IMR-90 (cell line): Measurements from ENCODE around the gene RUSC1. TPM values are rescaled to one million over a fixed set of nuclear protein-coding genes. Genes with fewer than 3 reads are reported as not detected.

Source experiments
- ATAC-seq: fragments of 200-7000 bp; cut with Tn5 transposase; 2 replicates; pipeline ENCODE4 v1.9.1; 2020; ENCODE audit warnings: low read depth, mild to moderate bottlenecking, moderate library complexity
- BruUV-seq: library from RNA; stranded (reverse); fragments of 400-500 nt; replicated peaks from 2 replicates; lab custom pipeline; 2021; lab: Mats Ljungman, UMichigan
- CTCF ChIA-PET: fragments of 300-600 bp; formaldehyde crosslinking; extraction: SDS; loops from one replicate; lab custom pipeline; 2021; ENCODE audit warnings: antibody characterized with exemption; lab: Yijun Ruan, JAX
- POLR2A ChIA-PET: fragments of 300-600 bp; sonication (Branson Sonifier 250); formaldehyde crosslinking; loops from one replicate; lab custom pipeline; 2022; ENCODE audit warnings: antibody characterized with exemption; ENCODE audit not compliant: unreplicated experiment; lab: Charles Lee
- DNase-seq: peaks from one replicate; pipeline ENCODE4 v3.0.0; 2013
- H2AFZ ChIP-seq: replicated peaks from 2 replicates; pipeline ENCODE3; 2013; ENCODE audit warnings: low read length, mild to moderate bottlenecking; ENCODE audit not compliant: poor library complexity
- H2AK5ac ChIP-seq: 2 replicates; pipeline ENCODE4 v1.6.1; 2013; ENCODE audit warnings: low read depth, low read length, inconsistent platforms
- H2AK9ac ChIP-seq: replicated peaks from 2 replicates; pipeline ENCODE3; 2013; ENCODE audit warnings: mild to moderate bottlenecking, low read depth, low read length, moderate library complexity; ENCODE audit not compliant: poor library complexity
- H2BK120ac ChIP-seq: 2 replicates; pipeline ENCODE4 v1.6.1; 2013; ENCODE audit warnings: low read depth, low read length, inconsistent platforms
- H2BK15ac ChIP-seq: 3 replicates; pipeline ENCODE4 v1.6.1; 2013; ENCODE audit warnings: low read depth, low read length, inconsistent platforms
- H2BK20ac ChIP-seq: 2 replicates; pipeline ENCODE4 v1.6.1; 2013; ENCODE audit warnings: low read depth, mild to moderate bottlenecking, inconsistent platforms, low read length, moderate library complexity
- H2BK5ac ChIP-seq: 2 replicates; pipeline ENCODE4 v1.6.1; 2013; ENCODE audit warnings: mild to moderate bottlenecking, low read depth, low read length, inconsistent platforms; ENCODE audit not compliant: poor library complexity, severe bottlenecking
- H3K14ac ChIP-seq: replicated peaks from 2 replicates; pipeline ENCODE4 v1.6.1; 2013; ENCODE audit warnings: low read depth, low read length, inconsistent platforms
- H3K18ac ChIP-seq: 2 replicates; pipeline ENCODE4 v1.6.1; 2013; ENCODE audit warnings: low read depth, low read length, control low read depth
- H3K23ac ChIP-seq: 2 replicates; pipeline ENCODE4 v1.6.1; 2013; ENCODE audit warnings: low read depth, low read length, inconsistent platforms
- H3K27ac ChIP-seq: 2 replicates; pipeline ENCODE4 v1.5.1; 2013; ENCODE audit warnings: mild to moderate bottlenecking, control low read depth, low read length; ENCODE audit not compliant: insufficient read depth
- H3K27me3 ChIP-seq: 2 replicates; pipeline ENCODE4 v1.6.1; 2013; ENCODE audit warnings: low read length; ENCODE audit not compliant: control insufficient read depth, insufficient read depth
- H3K36me3 ChIP-seq: 2 replicates; pipeline ENCODE4 v1.6.1; 2013; ENCODE audit warnings: low read length, mixed read lengths; ENCODE audit not compliant: control insufficient read depth, insufficient read depth
- H3K4ac ChIP-seq: 2 replicates; pipeline ENCODE4 v1.6.1; 2013; ENCODE audit warnings: low read depth, low read length, inconsistent platforms
- H3K4me1 ChIP-seq: 2 replicates; pipeline ENCODE4 v1.6.1; 2013; ENCODE audit warnings: low read length, mixed read lengths; ENCODE audit not compliant: control insufficient read depth, insufficient read depth
- H3K4me2 ChIP-seq: 2 replicates; pipeline ENCODE4 v1.6.1; 2013; ENCODE audit warnings: low read depth, mild to moderate bottlenecking, control low read depth, low read length, moderate library complexity
- H3K4me3 ChIP-seq: 2 replicates; pipeline ENCODE4 v1.5.1; 2013; ENCODE audit warnings: low read depth, mild to moderate bottlenecking, control low read depth, low read length, moderate library complexity; ENCODE audit not compliant: insufficient read depth
- H3K56ac ChIP-seq: 2 replicates; pipeline ENCODE4 v1.6.1; 2013; ENCODE audit warnings: low read length, inconsistent platforms; ENCODE audit not compliant: insufficient read depth; ENCODE audit errors: extremely low read depth
- H3K79me1 ChIP-seq, 2 experiments: 2 replicates each; pipeline ENCODE4 v1.6.1; 2013; ENCODE audit warnings: low read length in 2 of 2, inconsistent platforms in 1 of 2, low read depth in 1 of 2
- H3K9ac ChIP-seq: 2 replicates; pipeline ENCODE4 v1.6.1; 2013; ENCODE audit warnings: low read depth, low read length, control low read depth
- H3K9me1 ChIP-seq: 2 replicates; pipeline ENCODE4 v1.6.1; 2013; ENCODE audit warnings: low read length, inconsistent platforms; ENCODE audit not compliant: insufficient read depth
- H3K9me3 ChIP-seq: 2 replicates; pipeline ENCODE4 v1.6.1; 2013; ENCODE audit warnings: low read length; ENCODE audit not compliant: control insufficient read depth, insufficient read depth
- H4K20me1 ChIP-seq: 2 replicates; pipeline ENCODE4 v1.6.1; 2013; ENCODE audit warnings: low read length, inconsistent platforms; ENCODE audit not compliant: insufficient read depth
- H4K5ac ChIP-seq: 2 replicates; pipeline ENCODE4 v1.6.1; 2013; ENCODE audit warnings: mild to moderate bottlenecking, low read depth, low read length, control low read depth
- H4K8ac ChIP-seq, 2 experiments: 2 replicates each; pipeline ENCODE4 v1.6.1; 2013; ENCODE audit warnings: low read depth in 2 of 2, low read length in 2 of 2, control low read depth in 1 of 2, inconsistent platforms in 1 of 2
- H4K91ac ChIP-seq: 2 replicates; pipeline ENCODE4 v1.6.1; 2013; ENCODE audit warnings: low read depth, low read length, inconsistent platforms; ENCODE audit not compliant: insufficient read depth
- BHLHE40 ChIP-seq: fragments of 150-350 bp; IDR thresholded peaks from 2 replicates; pipeline ENCODE4 v1.6.1; 2016; ENCODE audit warnings: mild to moderate bottlenecking, low read depth, low read length
- ELK1 ChIP-seq: fragments of 150-350 bp; IDR thresholded peaks from 2 replicates; pipeline ENCODE4 v1.6.1; 2016; ENCODE audit warnings: low read depth, mild to moderate bottlenecking, low read length, moderate library complexity, borderline replicate concordance
- WGBS, 2 experiments: methylation state at CpG; one replicate each; pipeline versions ENCODE4 v1.1.5 to v1.1.7; 2013; ENCODE audit warnings: missing lambda C conversion rate in 2 of 2; ENCODE audit not compliant: insufficient read length in 1 of 2; ENCODE audit errors: extremely low coverage in 2 of 2; 5-methylcytosine and 5-hydroxymethylcytosine counted together
- dilution Hi-C: fragments of 300-500 bp; cut with HindIII; formaldehyde crosslinking; loops from one replicate; pipeline ENCODE4 v1.14.3; 2018; ENCODE audit warnings: low sequenced_read_pairs; ENCODE audit not compliant: unreplicated experiment
- in situ Hi-C: fragments of 300-500 bp; cut with MboI; formaldehyde crosslinking; loops from 3 replicates; pipeline ENCODE4 v1.14.3; 2019; ENCODE audit warnings: low sequenced_read_pairs, inconsistent platforms, mixed read lengths
- intact Hi-C: fragments of 100-400 bp; cut with micrococcal nuclease; formaldehyde crosslinking; loops from 2 replicates; pipeline ENCODE4 v1.10.0; 2022
- polyA plus RNA-seq, 3 experiments: library from polyadenylated mRNA; depleted of rRNA; stranded (reverse); fragments of >200 nt; gene quantifications; 2 replicates each; pipeline ENCODE4 v1.2.3, GENCODE V29; 2012; ENCODE audit warnings: low replicate concordance in 1 of 3
- total RNA-seq: library from RNA; depleted of rRNA; stranded (reverse); fragments of >200 nt; gene quantifications from 2 replicates; pipeline ENCODE4 v1.2.3, GENCODE V29; 2012

Gene RUSC1
- total and polyA plus RNA-seq, 2 of the 4 experiments (the other 2 are of a cell fraction) = 4.1 to 31.4 TPM

GRCh38 chr1:155295183-155295941, 25.3 kb upstream of the RUSC1 start:
- Histone ChIP-seq H2AK5ac (no peak overlapping the region), H4K5ac (no peak overlapping the region), H3K56ac (no peak overlapping the region), H2AFZ (peak overlapping the region; percentile 70), H2AK9ac (no peak overlapping the region), H3K27me3 (peaks cover 54% of the 10 kb centered on the region), H3K4me1 (no peaks in the 10 kb centered on the region), H2BK5ac (no peak overlapping the region), H3K4me3 (no peak overlapping the region), H3K14ac (no peak overlapping the region), H3K18ac (no peak overlapping the region), H3K9ac (no peak overlapping the region), H4K91ac (no peak overlapping the region), H3K36me3 (no peaks in the 10 kb centered on the region), H3K79me1 (no peaks in the 10 kb centered on the region), H2BK120ac (no peak overlapping the region), H4K8ac (no peak overlapping the region), H4K20me1 (no peaks in the 10 kb centered on the region), H3K23ac (no peak overlapping the region), H3K9me1 (no peaks in the 10 kb centered on the region), H2BK20ac (no peak overlapping the region), H3K4ac (no peak overlapping the region), H3K27ac (no peak overlapping the region), H2BK15ac (no peak overlapping the region), H3K9me3 (peaks cover 2% of the 10 kb centered on the region; the same call in 1 of the 2 replicates), H3K4me2 (no peak overlapping the region; the same call in 1 of the 2 replicates)
- no peak for TF ChIP-seq ELK1
- TF ChIP-seq BHLHE40 = no peak
- ATAC-seq (no peak), DNase-seq (no peak)
- CTCF ChIA-PET = interaction anchor here (0.6 kb wide), 1 partner anchor 20 kb away, joined by 8 read pairs; no protein-coding TSS in a partner anchor
- BruUV-seq = no TSS peak
- WGBS, 2 experiments = 8% methylated on average over 13 of the region's 47 CpGs; no CpG with 5 or more reads in 1 of the 2 experiments
- POLR2A ChIA-PET = no interaction called here
- in situ Hi-C loops (no loop called here), dilution Hi-C loops (no loop called here), intact Hi-C loops (no loop called here)
